ENCODE results near the gene CFAP45.

Gene CFAP45

DNA sequence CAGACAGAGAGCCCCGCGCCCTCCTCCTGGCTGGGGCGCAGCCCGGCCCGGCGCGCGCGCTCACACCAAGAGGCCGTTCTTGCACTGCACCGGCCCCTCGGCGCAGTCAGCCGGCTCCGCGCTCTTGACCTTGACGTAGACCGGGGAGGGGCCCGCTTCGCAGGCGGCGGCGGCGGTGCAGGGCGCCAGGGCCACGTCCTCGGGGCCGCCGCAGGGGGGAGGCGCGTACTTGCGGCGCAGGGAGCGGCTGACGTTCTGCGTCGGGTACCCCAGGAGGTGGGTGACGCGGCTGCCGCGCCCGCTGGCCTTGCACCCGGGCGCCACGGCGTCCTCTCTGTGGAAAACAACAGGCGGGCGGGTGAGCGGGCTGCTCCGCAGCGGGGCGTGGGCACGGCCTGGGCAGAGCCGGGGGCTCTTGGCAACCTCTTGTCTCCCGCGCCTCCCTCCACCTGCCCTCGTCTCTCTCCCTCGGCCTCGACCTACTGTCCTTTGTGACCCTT lies 45.2 kb downstream of the CFAP45 start:
- peak; percentile 81 for DNase-seq (ENCODE audit: low read depth)
- H3K4me3 ChIP-seq (ENCODE audit: control insufficient read depth, low read depth, low read length), result peak overlapping the region; percentile 56
- TF ChIP-seq, protein P1, sequence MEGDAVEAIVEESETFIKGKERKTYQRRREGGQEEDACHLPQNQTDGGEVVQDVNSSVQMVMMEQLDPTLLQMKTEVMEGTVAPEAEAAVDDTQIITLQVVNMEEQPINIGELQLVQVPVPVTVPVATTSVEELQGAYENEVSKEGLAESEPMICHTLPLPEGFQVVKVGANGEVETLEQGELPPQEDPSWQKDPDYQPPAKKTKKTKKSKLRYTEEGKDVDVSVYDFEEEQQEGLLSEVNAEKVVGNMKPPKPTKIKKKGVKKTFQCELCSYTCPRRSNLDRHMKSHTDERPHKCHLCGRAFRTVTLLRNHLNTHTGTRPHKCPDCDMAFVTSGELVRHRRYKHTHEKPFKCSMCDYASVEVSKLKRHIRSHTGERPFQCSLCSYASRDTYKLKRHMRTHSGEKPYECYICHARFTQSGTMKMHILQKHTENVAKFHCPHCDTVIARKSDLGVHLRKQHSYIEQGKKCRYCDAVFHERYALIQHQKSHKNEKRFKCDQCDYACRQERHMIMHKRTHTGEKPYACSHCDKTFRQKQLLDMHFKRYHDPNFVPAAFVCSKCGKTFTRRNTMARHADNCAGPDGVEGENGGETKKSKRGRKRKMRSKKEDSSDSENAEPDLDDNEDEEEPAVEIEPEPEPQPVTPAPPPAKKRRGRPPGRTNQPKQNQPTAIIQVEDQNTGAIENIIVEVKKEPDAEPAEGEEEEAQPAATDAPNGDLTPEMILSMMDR (conservative IDR thresholded peaks at IDR 0.05; ENCODE audit: control insufficient read depth, insufficient read depth, low read depth, low read length), result no peak

DNA sequence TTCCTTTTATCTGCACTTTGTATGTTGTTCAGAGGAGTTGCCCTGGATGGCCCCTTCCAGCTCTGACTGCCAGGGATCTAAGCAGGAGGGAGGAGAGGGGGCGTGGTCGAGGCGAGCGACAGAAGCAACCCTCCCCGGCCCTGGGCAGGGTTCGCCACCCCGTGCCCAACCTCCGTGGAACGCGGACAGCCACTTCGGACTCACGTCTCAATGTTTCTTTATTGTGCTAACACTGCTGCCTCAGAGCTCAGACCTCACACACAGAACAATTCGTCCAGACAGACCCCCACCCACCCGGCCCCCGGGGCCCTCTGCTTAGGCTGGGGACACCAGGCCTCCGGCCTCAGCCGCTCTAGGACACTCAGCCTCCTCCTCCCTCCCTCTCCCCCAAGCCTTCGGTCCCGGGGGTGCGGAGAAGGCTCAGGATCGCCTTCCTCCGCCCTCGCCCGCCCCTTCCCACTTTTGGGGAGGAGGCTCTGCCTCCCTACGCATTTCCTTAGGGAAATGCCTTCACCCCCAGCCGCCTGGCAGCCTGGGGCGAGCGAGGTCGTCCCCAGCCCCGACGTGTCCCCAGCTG lies 45.8 kb downstream of the CFAP45 start:
- TF ChIP-seq, protein P1 (conservative IDR thresholded peaks at IDR 0.05; ENCODE audit: control insufficient read depth, insufficient read depth, low read depth, low read length), result no peak
- peak; percentile 49 for DNase-seq (ENCODE audit: low read depth)
- H3K4me3 ChIP-seq (ENCODE audit: control insufficient read depth, low read depth, low read length), result peak overlapping the region; percentile 56

DNA sequence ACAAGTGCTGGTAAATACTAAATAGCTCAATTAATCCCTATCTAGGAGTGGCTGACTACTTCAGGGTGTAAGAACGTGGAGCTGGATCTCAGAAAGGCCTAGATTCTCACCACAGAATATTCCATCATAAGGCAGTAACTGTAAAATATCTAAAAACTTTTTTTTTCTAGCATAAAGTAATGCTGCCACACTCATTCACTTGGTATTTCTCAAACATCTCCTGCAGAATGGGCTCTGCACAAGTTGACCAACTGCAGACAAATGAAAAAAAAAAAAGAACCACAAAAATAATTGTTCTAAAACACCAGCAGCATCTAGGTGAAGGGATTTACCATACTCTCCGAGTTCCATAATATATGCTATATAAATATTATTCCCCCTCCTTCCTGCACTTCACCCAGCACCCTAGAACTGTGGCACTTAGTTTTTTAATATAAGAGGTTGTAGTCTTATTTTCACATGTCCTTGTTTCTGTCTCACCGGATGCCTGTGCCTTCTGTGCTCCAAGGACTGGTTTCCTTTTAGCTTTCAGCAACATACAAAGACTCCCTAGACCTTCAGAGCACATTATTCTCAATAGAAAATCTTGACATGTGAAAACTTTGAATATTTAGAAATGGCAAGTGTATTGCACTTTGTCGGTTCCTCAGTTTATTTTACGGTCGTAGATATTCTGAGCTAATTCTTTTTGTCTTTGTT lies 46.4 kb downstream of the CFAP45 start:
- H3K4me3 ChIP-seq (ENCODE audit: control insufficient read depth, low read depth, low read length), result peak overlapping the region; percentile 56
- DNase-seq (ENCODE audit: low read depth), result no peak
- TF ChIP-seq, protein P1 (conservative IDR thresholded peaks at IDR 0.05; ENCODE audit: control insufficient read depth, insufficient read depth, low read depth, low read length), result no peak

DNA sequence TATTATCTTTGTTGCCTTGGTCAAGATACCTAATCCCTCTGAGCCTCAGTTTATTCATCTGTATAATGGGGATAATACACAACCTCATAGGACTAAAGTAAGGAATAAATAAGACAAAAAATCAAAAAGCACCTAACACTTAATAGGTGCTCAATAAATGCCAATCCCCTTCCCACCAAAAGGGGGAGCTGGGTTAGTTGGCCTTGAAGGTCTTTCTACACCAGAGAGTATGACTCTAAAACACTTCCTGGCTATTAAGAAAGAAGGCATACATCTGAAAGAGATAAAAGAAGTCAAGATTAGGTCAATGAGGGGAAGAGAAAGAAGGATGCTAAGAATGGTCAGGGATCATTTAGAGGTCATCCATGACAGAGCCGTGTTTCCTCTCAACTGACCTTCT lies 48.6 kb downstream of the CFAP45 start:
- TF ChIP-seq, protein P1 (conservative IDR thresholded peaks at IDR 0.05; ENCODE audit: control insufficient read depth, insufficient read depth, low read depth, low read length), result peak; percentile 26
- DNase-seq (ENCODE audit: low read depth), result no peak
- H3K4me3 ChIP-seq (ENCODE audit: control insufficient read depth, low read depth, low read length), result no peak overlapping the region

DNA sequence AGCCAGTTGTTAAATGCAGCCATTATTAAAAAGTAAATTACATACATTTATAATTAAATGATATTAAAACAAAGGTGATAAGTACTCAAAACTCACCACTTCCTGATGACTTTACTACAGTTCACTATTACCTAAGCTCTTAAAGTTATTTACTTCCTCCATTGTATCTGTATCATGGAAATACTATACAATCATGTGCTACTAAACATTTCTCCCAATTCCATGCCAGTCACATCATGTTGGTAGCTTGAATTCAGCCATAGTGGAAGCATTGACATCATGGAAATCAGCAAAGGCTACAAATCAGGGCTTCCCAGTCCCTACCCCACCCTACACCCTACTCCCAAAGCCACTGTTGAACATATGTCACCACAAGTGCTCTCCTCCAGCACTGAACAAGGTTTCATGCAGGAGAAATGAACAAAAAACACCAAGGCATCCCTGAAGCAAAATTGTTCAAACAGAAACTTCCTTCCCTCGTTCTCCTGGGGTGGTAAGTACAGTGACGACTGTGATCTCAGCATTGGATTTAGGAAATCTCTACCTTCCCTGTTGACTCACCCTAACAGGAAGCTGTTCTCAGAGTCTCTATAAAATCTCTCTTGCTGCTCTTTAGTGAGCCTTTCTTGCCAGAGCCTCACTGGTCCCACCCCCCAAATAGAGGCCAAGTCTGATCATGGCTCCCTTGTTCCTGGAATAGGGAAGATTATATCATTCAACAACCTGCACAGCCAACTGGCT lies 50.2 kb downstream of the CFAP45 start:
- no peak overlapping the region for H3K4me3 ChIP-seq (ENCODE audit: control insufficient read depth, low read depth, low read length)
- peak; percentile 64 for DNase-seq (ENCODE audit: low read depth)
- TF ChIP-seq, protein P1 (conservative IDR thresholded peaks at IDR 0.05; ENCODE audit: control insufficient read depth, insufficient read depth, low read depth, low read length), result no peak

DNA sequence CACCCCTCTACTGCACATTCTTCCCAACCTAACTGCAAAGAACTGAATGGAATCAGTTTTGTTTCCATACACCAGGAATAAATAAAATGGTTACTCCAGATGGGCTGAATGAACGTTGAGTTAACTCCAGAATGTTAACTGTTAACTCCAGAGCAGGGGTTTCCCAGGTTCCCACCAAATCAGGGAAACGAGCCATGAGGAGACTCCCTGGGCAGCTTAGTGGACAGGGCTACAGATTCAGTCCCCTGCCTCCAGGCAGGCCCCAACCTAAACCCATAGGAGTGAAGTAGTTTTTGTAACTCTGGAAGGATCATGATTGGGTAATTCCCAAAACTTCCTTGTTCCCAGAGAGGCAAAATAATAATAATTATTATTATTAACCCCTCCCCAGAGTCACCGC lies 51.6 kb downstream of the CFAP45 start:
- TF ChIP-seq, protein P1 (conservative IDR thresholded peaks at IDR 0.05; ENCODE audit: control insufficient read depth, insufficient read depth, low read depth, low read length), result no peak
- no peak for DNase-seq (ENCODE audit: low read depth)
- H3K4me3 ChIP-seq (ENCODE audit: control insufficient read depth, low read depth, low read length), result no peak overlapping the region
